LNCAP (cell line): Measurements from ENCODE around the gene FAR2.

ENCODE experiments used
- CTCF ChIP-seq: fragments of 450-650 bp; IDR thresholded peaks from 2 replicates; pipeline ENCODE4 v1.5.1; 2017; ENCODE audit warnings: mild to moderate bottlenecking

FAR2 gene

GRCh38 chr12:29301114-29301513, 152.0 kb downstream of the FAR2 start:
- no peak for TF ChIP-seq CTCF

- TF ChIP-seq CTCF: no peak
Observed at GRCh38 chr12:29304388-29304787, 155.3 kb downstream of the FAR2 start.

GRCh38 chr12:29306266-29306665, 157.2 kb downstream of the FAR2 start:
- no peak for TF ChIP-seq CTCF

GRCh38 chr12:29306682-29307081, 157.6 kb downstream of the FAR2 start:
- TF ChIP-seq CTCF: no peak

GRCh38 chr12:29309320-29309902, 160.3 kb downstream of the FAR2 start:
- TF ChIP-seq CTCF: peak; percentile 59

- no peak for TF ChIP-seq CTCF
Observed at GRCh38 chr12:29310899-29311298, 161.8 kb downstream of the FAR2 start.

- no peak for TF ChIP-seq CTCF
Observed at GRCh38 chr12:29314416-29314815, 165.3 kb downstream of the FAR2 start.

- TF ChIP-seq CTCF: no peak
Observed at GRCh38 chr12:29316752-29317151, 167.7 kb downstream of the FAR2 start.
